ENCODE results near the gene EFNA5. TPM values are rescaled to one million over a fixed set of nuclear protein-coding genes. Genes with fewer than 3 reads are reported as not detected.

Gene EFNA5
- total and polyA plus RNA-seq, 8 donors = 0.29 to 187 (median 3.1) TPM

- H3K4me1 ChIP-seq = no peaks in the 10 kb centered on the region
- no peak overlapping the region for H3K4me3 ChIP-seq
- intact Hi-C loops (cut with DNase I; ENCODE audit: low total_unique reads) = no loop called here
- H3K27ac ChIP-seq = no peak overlapping the region
- peak in 1 of 2 donors; percentile 44 for DNase-seq
- WGBS, 5 donors = 78 to 93% (median 91%) methylated on average over 3 of the region's 3 CpGs
- H3K36me3 ChIP-seq = no peaks in the 10 kb centered on the region
- no peaks in the 10 kb centered on the region for H3K27me3 ChIP-seq
- H3K9me3 ChIP-seq = no peaks in the 10 kb centered on the region
- TF ChIP-seq EP300 (IDR thresholded peaks at IDR 0.05) (no peak), POLR2AphosphoS5 (IDR thresholded peaks at IDR 0.05) (no peak), POLR2A (IDR thresholded peaks at IDR 0.05) (no peak)
- TF ChIP-seq, protein P1, sequence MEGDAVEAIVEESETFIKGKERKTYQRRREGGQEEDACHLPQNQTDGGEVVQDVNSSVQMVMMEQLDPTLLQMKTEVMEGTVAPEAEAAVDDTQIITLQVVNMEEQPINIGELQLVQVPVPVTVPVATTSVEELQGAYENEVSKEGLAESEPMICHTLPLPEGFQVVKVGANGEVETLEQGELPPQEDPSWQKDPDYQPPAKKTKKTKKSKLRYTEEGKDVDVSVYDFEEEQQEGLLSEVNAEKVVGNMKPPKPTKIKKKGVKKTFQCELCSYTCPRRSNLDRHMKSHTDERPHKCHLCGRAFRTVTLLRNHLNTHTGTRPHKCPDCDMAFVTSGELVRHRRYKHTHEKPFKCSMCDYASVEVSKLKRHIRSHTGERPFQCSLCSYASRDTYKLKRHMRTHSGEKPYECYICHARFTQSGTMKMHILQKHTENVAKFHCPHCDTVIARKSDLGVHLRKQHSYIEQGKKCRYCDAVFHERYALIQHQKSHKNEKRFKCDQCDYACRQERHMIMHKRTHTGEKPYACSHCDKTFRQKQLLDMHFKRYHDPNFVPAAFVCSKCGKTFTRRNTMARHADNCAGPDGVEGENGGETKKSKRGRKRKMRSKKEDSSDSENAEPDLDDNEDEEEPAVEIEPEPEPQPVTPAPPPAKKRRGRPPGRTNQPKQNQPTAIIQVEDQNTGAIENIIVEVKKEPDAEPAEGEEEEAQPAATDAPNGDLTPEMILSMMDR (IDR thresholded peaks at IDR 0.05) = no peak
These were observed 223.8 kb downstream of the EFNA5 start for GRCh38 chr5:107446972-107447371.

DNA sequence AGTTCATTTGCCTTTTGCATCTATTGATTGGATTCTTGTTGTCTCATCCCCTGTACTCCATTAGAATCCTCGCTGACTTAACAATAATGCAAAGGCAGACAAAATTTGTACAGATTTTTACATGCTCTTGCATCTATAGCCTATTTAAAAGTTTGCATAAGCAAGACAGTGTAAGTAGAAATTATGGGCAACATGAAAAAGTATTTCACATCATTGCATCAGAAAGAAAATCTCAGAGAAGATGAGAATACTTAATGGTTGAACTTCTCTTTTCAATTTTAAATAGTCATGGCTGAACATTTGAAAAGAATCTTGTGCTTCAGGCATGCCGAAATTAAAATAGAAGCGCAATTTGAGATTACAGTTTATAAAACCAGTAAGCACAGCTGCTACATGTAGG is 226.4 kb downstream of the EFNA5 start:
- intact Hi-C loops (cut with DNase I; ENCODE audit: low total_unique reads) = no loop called here
- no peaks in the 10 kb centered on the region for H3K4me1 ChIP-seq
- peaks cover 0 to 2% (median under 1%) of the 10 kb centered on the region in 4 donors for H3K9me3 ChIP-seq
- WGBS, 5 donors = 70 to 92% (median 87%) methylated on average over 3 of the region's 3 CpGs
- TF ChIP-seq POLR2AphosphoS5 (IDR thresholded peaks at IDR 0.05) (no peak), EP300 (IDR thresholded peaks at IDR 0.05) (no peak), POLR2A (IDR thresholded peaks at IDR 0.05) (no peak)
- TF ChIP-seq, protein P1 (IDR thresholded peaks at IDR 0.05) = no peak
- no peaks in the 10 kb centered on the region for H3K27me3 ChIP-seq
- H3K4me3 ChIP-seq = no peak overlapping the region
- no peaks in the 10 kb centered on the region for H3K36me3 ChIP-seq
- DNase-seq = no peak
- no peak overlapping the region for H3K27ac ChIP-seq

DNA sequence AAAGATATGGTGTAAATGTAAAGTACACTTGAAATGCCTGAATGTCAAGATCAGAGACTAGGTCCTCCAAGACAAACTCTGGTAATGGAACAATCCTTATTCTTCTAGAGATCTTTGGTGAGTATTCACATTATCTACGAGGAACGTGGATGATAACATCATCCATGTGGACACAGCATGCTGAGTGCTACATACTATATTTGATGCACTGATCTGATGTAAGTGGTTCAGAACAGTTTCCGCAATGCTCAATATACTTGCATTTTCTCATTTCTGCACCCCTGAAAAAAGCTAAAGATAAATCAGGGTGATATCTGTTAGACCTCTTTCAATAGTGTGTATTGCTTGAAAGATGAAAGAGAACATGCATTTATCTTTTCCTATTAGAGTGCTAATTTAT is 226.8 kb downstream of the EFNA5 start:
- DNase-seq = no peak
- TF ChIP-seq EP300 (IDR thresholded peaks at IDR 0.05) (no peak), POLR2A (IDR thresholded peaks at IDR 0.05) (no peak), POLR2AphosphoS5 (IDR thresholded peaks at IDR 0.05) (no peak)
- TF ChIP-seq, protein P1 (IDR thresholded peaks at IDR 0.05) = no peak
- Histone ChIP-seq H3K27ac (no peak overlapping the region), H3K9me3 (peaks cover 0 to 6% (median 3%) of the 10 kb centered on the region in 4 donors), H3K27me3 (no peaks in the 10 kb centered on the region), H3K4me1 (no peaks in the 10 kb centered on the region), H3K36me3 (no peaks in the 10 kb centered on the region), H3K4me3 (no peak overlapping the region)
- intact Hi-C loops (cut with DNase I; ENCODE audit: low total_unique reads) = no loop called here
- WGBS, 5 donors = 89 to 92% (median 91%) methylated on average over 3 of the region's 3 CpGs

DNA sequence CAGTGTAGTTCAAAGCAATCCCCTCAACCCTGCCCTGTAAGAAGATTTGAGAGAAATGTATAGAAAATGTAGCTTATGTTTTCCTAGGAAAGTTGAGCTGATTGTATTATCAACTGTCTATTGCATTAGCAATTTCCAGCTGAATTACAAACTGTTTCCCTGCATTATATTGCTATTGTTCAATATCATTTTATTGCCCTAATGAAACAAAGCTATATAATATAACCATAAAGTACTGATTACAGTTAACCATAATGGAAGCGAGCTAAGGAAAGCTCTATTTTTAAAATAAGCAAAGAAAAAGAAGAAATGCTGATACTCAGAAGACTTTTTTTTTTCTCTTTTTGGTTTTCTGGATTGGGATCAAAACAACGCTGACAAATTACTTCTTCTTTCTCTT is 228.3 kb downstream of the EFNA5 start:
- no peaks in the 10 kb centered on the region for H3K4me1 ChIP-seq
- peaks cover 0 to 11% (median 5%) of the 10 kb centered on the region in 4 donors for H3K9me3 ChIP-seq
- WGBS, 5 donors = 78 to 95% (median 83%) methylated on average over 2 of the region's 2 CpGs
- TF ChIP-seq, protein P1 (IDR thresholded peaks at IDR 0.05) = no peak
- TF ChIP-seq POLR2AphosphoS5 (IDR thresholded peaks at IDR 0.05) (no peak), EP300 (IDR thresholded peaks at IDR 0.05) (no peak), POLR2A (IDR thresholded peaks at IDR 0.05) (no peak)
- no peaks in the 10 kb centered on the region for H3K27me3 ChIP-seq
- no peaks in the 10 kb centered on the region for H3K36me3 ChIP-seq
- no peak overlapping the region for H3K4me3 ChIP-seq
- no peak for DNase-seq
- no peak overlapping the region for H3K27ac ChIP-seq
- intact Hi-C loops (cut with DNase I; ENCODE audit: low total_unique reads) = no loop called here
